Type B pancreatic cell (in vitro differentiated cells): ENCODE data around the gene ZYG11B. TPM values are rescaled to one million over a fixed set of nuclear protein-coding genes. Genes with fewer than 3 reads are reported as not detected.

ENCODE experiments used
- DNase-seq: peaks from one replicate; pipeline ENCODE4 v3.0.0; 2021; ENCODE audit warnings: mixed read lengths; ENCODE audit not compliant: unreplicated experiment; ENCODE audit errors: extremely low spot score
- H3K27ac Mint-ChIP-seq: 2 replicates; pipeline ENCODE4 v1.8.0; 2021; ENCODE audit warnings: mild to moderate bottlenecking, mixed read lengths
- H3K27me3 Mint-ChIP-seq: 2 replicates; pipeline ENCODE4 v1.8.0; 2021; ENCODE audit warnings: mixed read lengths
- H3K36me3 Mint-ChIP-seq: 2 replicates; pipeline ENCODE4 v1.8.0; 2021; ENCODE audit warnings: mixed read lengths
- H3K4me1 Mint-ChIP-seq: one replicate; pipeline ENCODE4 v1.8.0; 2021; ENCODE audit warnings: mixed read lengths; ENCODE audit not compliant: unreplicated experiment
- H3K4me3 Mint-ChIP-seq: 2 replicates; pipeline ENCODE4 v1.8.0; 2021; ENCODE audit warnings: mild to moderate bottlenecking, mixed read lengths
- H3K9me3 Mint-ChIP-seq: 2 replicates; pipeline ENCODE4 v1.8.0; 2021; ENCODE audit warnings: mixed read lengths
- CTCF ChIP-seq: fragments of 200-600 bp; sonication (generic); conservative IDR thresholded peaks from 2 replicates; pipeline ENCODE4 v1.5.0; 2021; ENCODE audit warnings: antibody characterized with exemption, mild to moderate bottlenecking
- total RNA-seq: library from RNA; stranded (reverse); gene quantifications from 2 replicates; pipeline ENCODE4 v1.2.1, GENCODE V29; 2021; ENCODE audit warnings: low replicate concordance

Gene ZYG11B
- total RNA-seq, 1 donor from 2014 or later: 32.3 TPM

GRCh38 chr1:52752484-52752826 lies 26.2 kb downstream of the ZYG11B start:
- H3K36me3 Mint-ChIP-seq: peaks cover 9% of the 10 kb centered on the region
- H3K4me3 Mint-ChIP-seq: no peak overlapping the region
- H3K27me3 Mint-ChIP-seq: no peaks in the 10 kb centered on the region
- TF ChIP-seq CTCF: no peak
- H3K4me1 Mint-ChIP-seq: peaks cover 23% of the 10 kb centered on the region
- peaks cover 3% of the 10 kb centered on the region for H3K9me3 Mint-ChIP-seq
- no peak overlapping the region for H3K27ac Mint-ChIP-seq
- DNase-seq: no peak

- Mint-ChIP-seq H3K27ac (no peak overlapping the region), H3K4me1 (peaks cover 21% of the 10 kb centered on the region), H3K27me3 (no peaks in the 10 kb centered on the region), H3K36me3 (peaks cover 10% of the 10 kb centered on the region), H3K4me3 (no peak overlapping the region), H3K9me3 (peaks cover 3% of the 10 kb centered on the region)
- no peak for TF ChIP-seq CTCF
- DNase-seq: no peak
These were observed 26.9 kb downstream of the ZYG11B start for GRCh38 chr1:52753169-52753568.

GRCh38 chr1:52756020-52756419 lies 29.8 kb downstream of the ZYG11B start:
- H3K27me3 Mint-ChIP-seq: no peaks in the 10 kb centered on the region
- H3K9me3 Mint-ChIP-seq: no peaks in the 10 kb centered on the region
- peaks cover 16% of the 10 kb centered on the region for H3K4me1 Mint-ChIP-seq
- no peak for DNase-seq
- peaks cover 10% of the 10 kb centered on the region for H3K36me3 Mint-ChIP-seq
- TF ChIP-seq CTCF: no peak
- no peak overlapping the region for H3K27ac Mint-ChIP-seq
- H3K4me3 Mint-ChIP-seq: no peak overlapping the region

- Mint-ChIP-seq H3K27ac (no peak overlapping the region), H3K4me1 (peaks cover 5% of the 10 kb centered on the region), H3K36me3 (peaks cover 29% of the 10 kb centered on the region), H3K27me3 (no peaks in the 10 kb centered on the region), H3K9me3 (no peaks in the 10 kb centered on the region), H3K4me3 (no peak overlapping the region)
- no peak for DNase-seq
- TF ChIP-seq CTCF: no peak
These were observed 33.7 kb downstream of the ZYG11B start for GRCh38 chr1:52759908-52760307.

GRCh38 chr1:52767596-52768280 lies 41.5 kb downstream of the ZYG11B start:
- H3K9me3 Mint-ChIP-seq: no peaks in the 10 kb centered on the region
- no peak for TF ChIP-seq CTCF
- no peak overlapping the region for H3K4me3 Mint-ChIP-seq
- peaks cover 23% of the 10 kb centered on the region for H3K36me3 Mint-ChIP-seq
- no peak overlapping the region for H3K27ac Mint-ChIP-seq
- H3K27me3 Mint-ChIP-seq: no peaks in the 10 kb centered on the region
- H3K4me1 Mint-ChIP-seq: no peaks in the 10 kb centered on the region
- DNase-seq: no peak
